ENCODE data around the gene FAIM2.

The FAIM2 gene

GRCh38 chr12:49878021-49878420, 25.7 kb downstream of the FAIM2 start:
- H3K27ac ChIP-seq: no peak overlapping the region
- no peak for TF ChIP-seq CTCF (conservative IDR thresholded peaks at IDR 0.05)

DNA sequence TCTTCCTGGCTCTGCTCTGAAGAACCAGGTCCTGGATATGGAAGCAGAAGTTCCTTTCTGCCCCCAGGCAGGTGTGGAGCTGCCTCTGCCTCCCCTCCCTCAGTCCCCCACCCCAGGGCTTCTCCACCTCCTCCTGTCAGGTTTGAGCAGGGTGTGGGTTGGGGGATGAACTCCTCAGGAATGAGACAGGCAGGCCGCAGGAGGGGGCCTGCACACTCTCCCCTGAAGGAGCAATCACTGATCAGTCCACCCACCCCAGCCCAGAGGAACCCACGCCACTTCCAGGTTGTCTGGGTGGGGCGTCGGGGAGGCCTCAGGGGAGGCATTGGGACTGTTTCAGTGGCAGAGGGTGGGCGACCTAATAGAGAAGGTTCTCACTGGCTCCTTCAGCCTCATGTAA, 26.6 kb downstream of the FAIM2 start:
- TF ChIP-seq CTCF (conservative IDR thresholded peaks at IDR 0.05): no peak
- no peak overlapping the region for H3K27ac ChIP-seq

- H3K27ac ChIP-seq: no peak overlapping the region
- TF ChIP-seq CTCF (conservative IDR thresholded peaks at IDR 0.05): no peak
Measured at GRCh38 chr12:49876070-49876469, 27.6 kb downstream of the FAIM2 start.

DNA sequence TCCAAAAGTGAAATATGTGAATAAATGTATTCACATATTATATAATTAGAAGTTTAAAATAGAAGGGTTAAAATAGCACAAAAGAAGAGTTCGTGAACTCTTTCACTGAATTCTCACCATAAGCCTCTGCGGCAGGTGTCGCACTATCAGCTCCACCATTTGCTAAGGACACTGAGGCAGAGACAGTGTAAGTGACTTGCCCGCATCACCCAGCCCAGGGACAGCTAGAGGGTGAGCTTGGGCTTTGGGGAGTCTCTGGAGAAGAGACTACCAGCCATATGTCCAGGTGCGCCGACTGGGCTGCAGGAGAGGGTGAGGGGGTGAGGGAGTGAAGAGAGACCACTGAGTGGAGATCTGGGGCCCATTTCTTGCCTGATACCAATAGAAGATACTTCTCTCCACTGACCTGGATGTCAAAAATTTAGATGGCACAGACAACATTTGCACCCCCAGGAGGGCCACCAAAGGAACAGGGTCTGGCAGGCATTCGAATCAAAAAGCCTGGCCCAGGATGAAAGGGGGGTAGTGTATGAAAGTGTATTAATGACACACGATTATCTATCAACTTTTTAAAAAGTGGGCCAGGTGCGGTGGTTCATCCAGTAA, 28.5 kb downstream of the FAIM2 start:
- TF ChIP-seq CTCF (conservative IDR thresholded peaks at IDR 0.05): no peak
- H3K27ac ChIP-seq: no peak overlapping the region

GRCh38 chr12:49874142-49874897, 29.4 kb downstream of the FAIM2 start:
- peak overlapping the region; percentile 92 for H3K27ac ChIP-seq
- no peak for TF ChIP-seq CTCF (conservative IDR thresholded peaks at IDR 0.05)

DNA sequence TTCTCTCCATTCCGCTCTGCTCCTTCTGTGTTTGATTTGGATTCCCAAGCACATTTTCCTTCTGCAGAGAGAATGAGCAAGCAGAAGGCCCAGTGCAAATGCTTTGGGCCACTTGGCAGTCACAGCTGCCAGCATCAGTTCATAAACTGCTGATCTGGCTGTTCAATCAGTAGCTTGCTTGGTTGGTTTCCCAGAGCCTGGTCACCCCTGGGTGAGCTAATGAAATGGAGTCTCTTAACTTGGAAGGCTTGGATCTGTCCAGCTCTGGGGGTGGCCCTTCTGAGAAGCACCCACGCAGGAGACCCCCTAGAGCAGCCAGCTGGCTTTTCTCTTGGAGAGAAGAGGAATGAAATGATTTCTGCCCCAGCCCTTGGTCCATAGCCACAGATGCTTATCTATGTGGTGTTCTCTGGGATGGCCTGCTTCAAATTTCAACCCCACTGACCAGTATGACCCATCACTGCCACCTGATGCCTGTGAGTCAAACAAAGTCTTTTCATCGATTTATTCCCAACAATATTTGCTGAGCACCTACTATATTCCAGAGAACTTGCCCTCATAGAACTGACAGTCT, 30.3 kb downstream of the FAIM2 start:
- H3K27ac ChIP-seq: peak overlapping the region; percentile 92
- no peak for TF ChIP-seq CTCF (conservative IDR thresholded peaks at IDR 0.05)

DNA sequence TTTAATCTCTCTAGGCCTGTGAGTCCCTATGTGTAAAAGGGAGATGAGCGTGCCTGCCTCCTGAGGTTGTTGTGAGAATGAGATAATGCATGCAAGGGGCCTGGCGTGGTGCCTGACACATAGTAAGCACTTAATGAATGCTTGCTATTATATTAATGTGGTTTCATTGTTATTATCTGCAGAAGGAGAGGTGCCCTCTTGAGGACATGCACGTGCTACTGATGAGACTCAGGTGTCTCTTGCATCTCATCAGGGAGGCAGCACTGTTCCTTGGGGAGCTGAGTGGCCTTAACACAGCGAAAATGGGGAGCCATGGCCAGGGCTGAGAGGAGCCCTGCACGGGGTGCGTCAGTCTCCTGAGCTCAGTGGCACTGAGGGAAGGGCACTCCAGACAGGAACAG, 30.9 kb downstream of the FAIM2 start:
- 0 out of 2 replicates have a peak, but pooled peaks have one; percentile 13 for TF ChIP-seq CTCF (conservative IDR thresholded peaks at IDR 0.05)
- H3K27ac ChIP-seq: peak overlapping the region; percentile 92
